ENCODE data around the gene BPI.
"Not testable (repeated sequence)": the region's sequence is repeated elsewhere in the genome, so short reads cannot be mapped to it uniquely, and the experiment has no call there.

The BPI gene

DNA sequence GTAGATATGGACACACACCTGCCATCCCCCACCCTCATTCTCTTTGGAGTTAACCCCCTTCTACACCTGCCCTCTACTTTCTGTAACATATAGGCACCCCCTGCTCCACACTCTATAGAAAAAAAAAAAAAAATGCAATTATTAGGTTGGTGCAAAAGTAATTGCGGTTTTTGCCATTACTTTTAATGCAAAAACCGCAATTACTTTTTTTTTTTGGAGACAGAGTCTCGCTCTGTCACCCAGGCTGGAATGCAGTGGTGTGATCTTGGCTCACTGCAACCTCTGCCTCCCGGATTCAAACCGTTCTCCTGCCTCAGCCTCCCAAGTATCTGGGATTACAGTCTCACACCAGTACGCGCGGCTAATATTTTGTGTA lies 35.6 kb downstream of the BPI start:
- not testable (repeated sequence) for DNase-seq

DNA sequence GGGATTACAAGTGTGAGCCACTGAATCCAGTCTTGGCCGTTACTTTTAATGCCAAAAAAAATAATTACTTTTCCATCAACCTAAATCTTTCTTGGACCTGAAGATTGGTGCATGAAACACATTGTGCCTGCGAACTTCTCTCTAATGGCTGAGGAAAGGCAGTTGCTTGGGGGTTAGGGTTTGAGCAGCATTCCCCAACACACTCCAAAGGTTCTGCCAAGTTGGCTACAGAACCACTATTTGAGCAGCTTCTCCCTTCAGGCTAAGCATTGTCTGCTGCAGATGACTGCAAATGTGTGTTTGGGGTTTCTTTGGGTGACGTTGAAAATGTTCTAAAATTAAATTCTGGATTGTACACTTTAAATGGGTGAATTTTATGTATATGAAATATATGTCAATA lies 36.0 kb downstream of the BPI start:
- DNase-seq, result no peak

DNA sequence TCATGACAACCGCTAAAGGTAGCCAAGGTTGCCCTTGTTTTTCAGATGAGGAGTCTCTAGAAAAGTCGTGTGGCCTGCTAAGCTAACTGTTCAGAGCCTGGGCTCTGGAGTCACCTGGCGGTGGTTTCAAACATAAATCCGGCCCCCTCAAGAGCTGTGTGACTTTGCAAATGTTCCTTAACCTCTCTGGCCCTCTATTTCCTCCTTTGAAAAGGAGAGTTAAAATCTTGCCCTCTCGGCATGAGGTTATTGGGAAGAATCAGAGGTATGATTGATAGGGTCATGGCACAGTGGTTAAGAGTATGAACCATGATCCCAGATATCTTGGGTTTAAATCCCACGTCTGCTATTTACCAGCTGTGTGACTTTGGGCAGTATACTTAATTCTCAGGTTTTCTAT lies 36.7 kb downstream of the BPI start:
- no peak for DNase-seq

DNA sequence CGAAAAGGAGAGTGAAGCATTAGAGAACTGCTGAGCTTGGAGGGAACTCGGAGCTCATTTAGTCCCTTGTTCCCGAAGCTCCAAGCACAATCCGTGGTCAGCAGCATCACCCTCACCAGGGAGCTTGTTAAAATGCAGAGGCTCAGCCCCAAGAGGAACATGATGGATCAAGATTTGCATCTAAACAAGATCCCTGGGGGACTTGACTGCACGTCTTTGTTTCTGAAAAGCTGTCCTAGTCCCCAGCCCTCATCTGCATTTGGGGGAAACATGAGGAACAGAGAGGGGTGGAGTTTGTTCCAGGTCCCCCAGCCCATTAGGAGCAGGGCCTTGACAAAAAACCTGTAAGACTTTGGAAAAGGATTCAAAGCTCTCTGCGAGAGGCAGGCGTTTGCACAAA lies 38.3 kb downstream of the BPI start:
- DNase-seq, result no peak

DNA sequence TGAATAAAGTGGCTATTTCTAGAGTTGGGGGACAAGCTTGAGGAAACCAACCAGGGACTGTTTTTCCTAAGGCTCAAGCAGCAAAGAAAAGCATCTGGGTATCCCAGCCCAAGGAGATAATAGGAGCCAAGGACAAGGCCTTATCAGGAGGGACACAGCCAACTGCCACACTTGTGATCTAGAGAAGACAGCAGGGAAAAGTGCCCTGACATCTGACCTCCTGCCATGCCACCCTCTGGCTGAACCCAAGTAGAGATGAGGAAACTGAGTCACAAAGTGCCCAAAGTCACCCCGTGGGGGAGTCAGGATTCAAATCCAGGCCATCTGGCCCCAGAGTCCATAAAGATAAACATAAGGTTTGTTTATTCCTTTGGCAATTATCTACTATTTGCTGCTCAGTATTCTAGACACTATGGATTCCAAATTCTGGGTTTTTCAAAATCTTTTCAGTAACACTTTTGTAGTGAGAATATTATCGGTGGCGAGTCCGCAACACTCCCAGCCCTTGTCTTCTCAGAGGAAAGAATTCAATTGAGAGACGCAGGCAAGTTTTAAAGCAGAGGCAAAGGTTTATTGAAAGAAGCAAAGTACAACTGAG lies 38.9 kb downstream of the BPI start:
- DNase-seq, result no peak

DNA sequence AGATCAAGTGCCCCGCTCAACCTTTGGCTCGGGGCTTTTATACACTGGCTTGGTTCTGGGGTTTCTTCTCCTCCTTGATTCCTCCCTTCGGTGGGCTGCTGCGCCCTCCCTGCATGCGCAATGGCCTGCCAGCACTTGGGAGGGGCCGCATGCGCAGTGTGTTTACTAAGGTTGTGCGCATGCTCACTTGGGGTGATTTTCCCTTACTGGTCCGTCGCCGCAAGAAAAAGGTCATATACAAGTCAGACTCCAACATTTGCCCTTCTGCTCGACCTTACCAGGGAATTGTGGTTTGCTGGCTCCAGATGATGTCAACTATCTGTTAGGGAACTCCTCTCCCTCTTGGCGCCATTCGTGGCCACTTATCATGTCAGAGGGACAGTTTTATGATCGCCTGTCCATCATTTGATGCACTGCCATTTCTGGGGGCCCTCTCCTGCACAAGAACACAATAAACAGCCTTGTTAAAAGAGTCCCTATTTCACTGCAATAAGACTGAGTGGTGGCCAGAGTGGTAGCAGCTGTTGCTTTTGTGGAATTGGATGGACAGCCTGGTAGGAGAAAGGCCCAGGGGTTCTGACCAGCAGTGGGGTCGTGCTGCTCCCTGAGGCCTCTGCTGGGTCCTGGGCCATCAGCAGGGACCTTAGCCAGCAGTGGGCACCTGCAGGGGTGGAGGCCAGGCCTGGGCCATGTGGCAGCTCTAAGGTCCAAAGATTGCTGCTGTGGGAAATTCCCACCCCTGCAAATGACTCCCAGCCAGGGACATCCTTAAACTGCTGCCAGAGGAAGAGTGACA lies 39.6 kb downstream of the BPI start:
- DNase-seq, result no peak

DNA sequence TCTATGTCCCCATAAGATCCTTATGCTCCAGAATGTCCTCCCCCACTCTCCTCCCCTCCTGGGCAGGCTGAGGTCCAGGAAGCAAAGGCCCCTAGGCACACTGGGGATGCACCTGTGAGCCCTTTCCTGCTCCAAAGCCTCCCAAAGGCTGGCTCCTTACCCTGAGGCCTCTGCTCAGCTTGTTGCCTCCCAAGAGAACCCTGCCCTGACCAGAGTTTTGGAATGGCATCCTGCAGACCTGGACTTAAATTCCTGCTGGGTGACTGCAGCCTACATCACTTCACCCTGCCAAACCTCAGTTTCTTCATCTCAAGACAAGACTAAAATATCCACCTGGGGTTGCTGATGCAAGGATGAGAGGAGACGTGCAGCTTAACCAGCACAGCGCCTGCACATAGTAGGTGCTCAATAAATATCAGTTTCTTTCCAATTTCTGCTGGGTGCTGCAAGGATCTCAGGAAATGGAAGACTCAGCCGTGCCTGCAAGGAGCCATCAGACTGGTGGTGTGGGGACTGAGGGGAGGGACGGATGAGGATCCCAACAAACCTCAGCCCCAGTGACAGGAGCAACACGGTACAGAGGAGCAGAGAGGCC lies 40.2 kb downstream of the BPI start:
- no peak for DNase-seq

DNA sequence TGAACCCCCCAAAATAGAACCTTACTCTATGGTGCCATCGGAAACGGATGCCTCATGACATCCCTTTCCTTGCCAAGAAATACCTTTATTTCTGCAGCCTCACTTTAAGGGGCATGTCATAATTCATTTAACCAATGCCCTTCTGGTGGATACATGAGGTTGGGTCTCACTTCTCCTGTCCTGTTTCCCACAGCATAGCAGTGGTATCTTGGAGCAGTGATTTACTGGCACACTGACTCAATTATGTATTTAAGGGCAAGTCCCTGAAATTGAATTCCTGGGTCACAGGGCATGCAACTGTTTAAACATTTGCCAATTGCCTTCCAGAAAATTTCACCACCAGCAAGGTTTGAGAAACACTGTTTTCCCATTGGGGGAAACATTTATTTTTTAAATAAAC lies 41.7 kb downstream of the BPI start:
- DNase-seq, result no peak

DNA sequence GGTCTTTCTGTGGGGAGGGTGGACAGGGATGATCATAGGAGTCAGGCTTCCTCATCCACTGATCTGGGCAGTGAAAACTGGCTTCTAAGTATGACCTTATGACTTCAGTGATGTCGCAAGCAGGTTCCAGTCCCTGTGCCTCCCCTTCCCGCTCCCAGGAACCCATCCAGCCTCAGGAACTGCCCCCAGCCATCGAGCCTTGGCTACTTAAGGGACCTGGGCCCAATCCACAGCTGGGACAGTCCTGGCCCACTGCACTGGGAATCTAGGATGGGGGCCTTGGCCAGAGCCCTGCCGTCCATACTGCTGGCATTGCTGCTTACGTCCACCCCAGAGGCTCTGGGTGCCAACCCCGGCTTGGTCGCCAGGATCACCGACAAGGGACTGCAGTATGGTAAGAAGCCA lies 42.3 kb downstream of the BPI start, which contains the start of gene LBP:
Gene LBP, plus strand, starts transcription at position 236 of the 405 bp plus-strand sequence. Its CDS starts 35 bp downstream, at position 271.
- no peak for DNase-seq

DNA sequence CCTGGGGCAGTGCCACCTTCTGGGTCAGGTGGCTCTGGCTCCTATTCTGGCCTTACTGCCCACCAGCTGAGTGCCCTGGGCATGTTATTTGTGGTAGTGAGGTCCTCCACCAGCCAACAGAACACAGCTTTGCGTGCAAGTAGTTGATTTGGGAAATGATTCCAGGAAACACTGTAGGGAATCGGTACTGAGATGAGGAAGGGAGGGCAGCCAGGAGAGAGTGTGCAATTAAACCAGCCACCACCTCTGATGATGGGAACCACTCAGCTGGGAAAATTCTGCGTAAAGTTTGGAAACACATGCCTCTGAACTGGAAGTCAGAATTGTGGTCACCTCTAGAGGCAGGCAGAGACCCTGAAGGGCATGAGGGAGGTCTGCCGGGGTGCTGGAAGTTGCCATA lies 42.8 kb downstream of the BPI start:
- DNase-seq, result no peak

DNA sequence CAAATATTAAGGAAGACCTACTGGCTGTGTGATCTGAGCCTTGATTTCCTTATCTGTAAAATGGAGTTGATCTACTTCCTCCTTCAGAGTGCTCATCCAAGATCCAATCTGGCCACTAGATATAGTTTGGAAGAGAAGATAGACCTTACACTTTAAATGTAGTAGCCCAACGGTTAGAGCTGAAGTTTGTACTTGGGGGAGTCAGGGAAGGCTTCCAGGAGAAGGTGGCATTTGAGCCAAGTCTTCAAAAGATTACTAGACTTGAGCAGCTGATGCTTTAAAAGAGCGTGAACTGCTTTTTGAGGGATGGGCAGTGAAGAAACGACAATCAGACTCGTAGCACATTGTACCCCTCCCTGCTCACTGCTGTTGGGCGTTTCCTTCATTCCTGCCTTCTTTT lies 45.9 kb downstream of the BPI start:
- DNase-seq, result no peak

DNA sequence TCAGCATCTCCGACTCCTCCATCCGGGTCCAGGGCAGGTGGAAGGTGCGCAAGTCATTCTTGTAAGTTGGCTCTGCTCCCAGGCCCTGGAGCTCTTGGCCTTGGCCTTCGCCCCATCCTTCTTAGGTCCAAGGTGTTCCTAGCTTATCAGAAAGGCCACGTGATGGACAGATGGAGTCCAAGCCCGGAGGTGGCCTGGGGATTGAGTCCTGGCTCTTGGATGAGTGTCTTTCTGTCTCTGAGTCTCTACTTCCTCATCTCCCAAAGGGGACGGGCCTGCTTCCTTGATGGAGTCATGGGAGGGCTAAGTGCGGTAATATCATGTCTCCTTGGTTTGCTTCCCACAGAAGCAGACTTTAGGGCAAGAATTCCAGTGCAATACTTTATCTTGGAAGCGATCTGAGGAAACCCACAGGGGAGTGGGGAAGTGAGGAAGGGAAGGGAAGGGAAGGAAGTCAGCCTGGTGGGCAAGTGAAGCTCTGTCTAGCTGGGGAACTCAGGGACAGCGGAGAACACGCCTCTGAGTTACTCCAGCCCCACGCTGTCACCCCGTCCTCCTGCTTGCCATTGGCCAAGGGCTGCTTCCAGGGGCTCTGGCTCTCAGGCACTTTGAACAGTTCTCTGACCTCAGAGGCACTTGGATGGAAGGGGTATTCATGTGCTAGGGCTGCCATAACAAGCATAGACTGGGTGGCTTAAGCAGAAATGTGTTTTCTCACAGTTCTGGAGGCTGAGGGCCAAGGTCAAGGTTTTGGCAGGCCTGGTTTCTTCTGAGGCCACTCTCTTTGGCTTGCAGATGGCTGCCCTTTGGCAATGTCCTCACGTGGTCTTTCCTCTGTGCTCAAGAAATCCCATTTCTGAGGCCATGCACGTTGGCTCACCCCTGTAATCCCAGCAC lies 47.2 kb downstream of the BPI start:
- no peak for DNase-seq

DNA sequence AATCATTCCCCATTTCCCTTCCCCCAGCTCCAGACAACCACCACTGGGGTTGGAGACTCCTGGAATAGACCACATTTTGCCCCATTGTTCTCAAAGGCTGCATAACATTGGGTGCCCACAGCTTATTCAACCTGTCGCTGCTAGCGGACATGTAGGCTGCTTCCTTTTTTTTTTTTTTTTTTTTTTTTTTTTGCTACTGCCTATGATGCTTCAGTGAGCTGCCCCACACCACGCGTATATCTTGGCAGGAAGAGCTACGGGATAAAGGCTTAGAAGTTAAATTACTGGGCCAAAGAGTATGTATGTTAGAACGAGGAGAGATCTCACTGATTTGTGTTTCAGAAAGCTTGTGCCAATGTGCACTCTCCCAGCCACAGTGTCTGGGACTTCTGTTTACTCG lies 49.4 kb downstream of the BPI start:
- no peak for DNase-seq

DNA sequence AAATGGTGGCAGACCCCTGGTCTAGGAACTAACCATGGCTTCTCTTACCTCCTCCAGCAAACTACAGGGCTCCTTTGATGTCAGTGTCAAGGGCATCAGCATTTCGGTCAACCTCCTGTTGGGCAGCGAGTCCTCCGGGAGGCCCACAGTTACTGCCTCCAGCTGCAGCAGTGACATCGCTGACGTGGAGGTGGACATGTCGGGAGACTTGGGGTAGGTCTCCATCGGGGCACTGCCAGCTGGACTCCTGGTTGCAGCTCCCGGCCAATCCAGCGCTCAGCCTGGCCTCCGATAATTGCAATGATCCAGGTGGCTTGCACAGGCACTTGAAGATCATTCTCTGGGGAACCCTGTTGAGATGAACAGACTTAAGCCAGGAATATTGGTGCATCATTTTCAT lies 50.3 kb downstream of the BPI start:
- DNase-seq, result no peak

DNA sequence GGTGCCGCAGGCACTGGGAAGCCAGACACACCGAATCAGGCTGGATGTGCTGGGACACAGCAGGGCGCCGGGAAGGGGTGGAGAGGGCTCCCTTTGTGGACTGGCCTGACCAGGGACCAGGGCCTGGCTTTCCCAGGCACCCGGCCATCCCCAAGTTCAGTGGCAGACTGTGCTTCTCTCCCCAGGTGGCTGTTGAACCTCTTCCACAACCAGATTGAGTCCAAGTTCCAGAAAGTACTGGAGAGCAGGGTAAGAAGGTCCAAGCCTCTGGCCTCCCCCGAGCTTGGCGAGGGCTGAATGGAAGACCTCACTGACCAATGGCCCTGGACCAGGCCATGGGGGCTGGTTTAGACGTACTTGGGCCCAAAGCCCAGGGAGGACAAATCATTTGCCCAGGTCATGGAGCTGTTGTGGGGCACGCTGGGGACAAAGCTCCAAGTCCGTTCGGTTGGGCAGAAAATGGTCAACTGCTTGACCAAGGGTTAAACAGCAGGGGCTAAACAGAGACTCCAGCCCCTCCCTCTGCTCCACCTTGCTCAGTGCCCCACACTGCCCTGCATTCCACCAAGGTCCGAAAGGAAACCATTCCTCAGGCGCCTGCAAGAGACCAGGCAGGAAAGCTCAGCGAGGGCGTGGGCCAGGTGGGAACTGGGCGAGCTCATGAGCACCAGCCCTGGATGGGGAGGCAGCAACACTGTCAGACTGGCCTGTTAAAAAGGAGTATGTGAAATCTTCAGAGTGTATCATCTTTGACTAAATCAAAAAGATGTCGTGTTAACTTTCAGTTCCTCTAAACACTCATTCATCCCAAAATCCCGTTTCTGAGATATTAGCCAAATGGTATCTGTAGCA lies 51.4 kb downstream of the BPI start:
- no peak for DNase-seq

DNA sequence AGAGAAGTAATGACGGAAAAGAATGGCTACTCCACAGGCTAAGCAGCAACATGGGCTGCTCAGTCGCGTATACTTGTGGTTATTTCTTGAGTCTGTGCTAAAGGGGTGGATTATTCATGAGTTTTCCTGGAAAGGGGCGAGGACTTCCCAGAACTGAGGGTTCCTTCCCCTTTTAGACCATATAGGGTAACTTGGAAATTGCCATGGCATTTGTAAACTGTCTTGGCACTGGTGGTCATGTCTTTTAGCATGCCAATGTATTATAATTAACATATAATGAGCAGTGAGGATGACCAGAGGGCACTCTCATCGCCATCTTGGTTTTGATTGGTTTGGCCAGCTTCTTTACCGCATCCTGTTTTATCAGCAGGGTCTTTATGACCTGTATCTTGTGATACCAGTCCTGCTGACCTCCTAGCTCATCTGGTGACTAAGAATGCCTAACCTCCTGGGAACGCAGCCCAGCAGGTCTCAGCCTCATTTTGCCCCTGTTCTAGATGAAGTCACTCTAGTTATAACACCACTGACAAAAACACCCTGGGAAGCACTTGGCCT lies 53.8 kb downstream of the BPI start:
- no peak for DNase-seq

DNA sequence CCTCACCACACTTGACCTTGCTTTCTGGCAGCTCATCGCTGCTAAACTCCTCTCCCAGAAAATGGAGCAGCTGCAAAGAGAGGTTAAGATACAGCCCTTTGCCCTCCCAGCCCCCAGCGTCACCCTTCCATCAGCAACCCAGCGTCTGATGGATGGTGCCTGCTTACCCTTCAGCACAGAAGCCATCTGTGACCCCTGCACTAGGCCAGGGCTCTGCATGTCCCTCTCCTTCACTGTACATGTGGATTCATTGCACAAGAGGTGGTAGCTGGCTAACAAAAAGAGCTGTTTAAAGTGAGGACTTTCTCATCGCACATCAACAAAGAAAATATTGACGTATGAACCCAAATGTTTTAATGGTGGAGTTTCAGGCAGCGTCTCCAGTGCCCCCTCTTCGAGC lies 54.6 kb downstream of the BPI start:
- DNase-seq, result no peak

DNA sequence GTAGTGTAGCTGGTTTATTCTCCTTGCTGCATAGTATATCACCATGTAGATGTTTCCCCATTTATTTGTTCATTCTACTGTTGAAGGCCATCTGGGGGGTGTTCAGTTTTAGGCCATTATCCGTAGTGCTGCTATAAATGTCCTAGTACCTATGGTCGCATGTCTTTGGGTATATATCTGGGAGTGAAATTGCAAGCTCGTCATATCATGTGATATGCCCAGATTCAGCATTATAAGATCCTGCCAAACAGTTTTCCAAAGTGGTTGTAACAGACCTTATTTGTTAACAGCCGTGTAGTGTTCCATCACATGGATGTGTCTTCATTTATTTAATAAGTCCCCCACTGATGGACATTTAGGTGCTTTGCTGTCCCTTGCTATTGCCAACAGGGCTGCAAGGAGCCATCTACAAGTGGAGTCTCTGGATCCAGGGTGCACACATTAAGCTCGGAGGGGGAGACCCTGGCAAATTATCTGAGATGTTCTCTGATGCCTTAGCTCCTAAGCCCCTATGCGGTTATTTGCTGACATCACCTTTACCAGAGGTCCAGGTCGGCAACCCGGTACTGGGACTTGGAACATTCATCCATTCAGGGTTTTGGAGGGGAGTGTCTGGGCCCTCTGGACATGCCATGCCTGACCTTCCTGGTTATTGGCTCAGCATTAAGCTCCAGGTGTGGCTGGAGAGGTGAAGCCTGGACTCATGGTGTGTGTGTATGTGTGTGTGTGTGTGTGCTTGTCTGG lies 59.2 kb downstream of the BPI start:
- DNase-seq, result no peak

DNA sequence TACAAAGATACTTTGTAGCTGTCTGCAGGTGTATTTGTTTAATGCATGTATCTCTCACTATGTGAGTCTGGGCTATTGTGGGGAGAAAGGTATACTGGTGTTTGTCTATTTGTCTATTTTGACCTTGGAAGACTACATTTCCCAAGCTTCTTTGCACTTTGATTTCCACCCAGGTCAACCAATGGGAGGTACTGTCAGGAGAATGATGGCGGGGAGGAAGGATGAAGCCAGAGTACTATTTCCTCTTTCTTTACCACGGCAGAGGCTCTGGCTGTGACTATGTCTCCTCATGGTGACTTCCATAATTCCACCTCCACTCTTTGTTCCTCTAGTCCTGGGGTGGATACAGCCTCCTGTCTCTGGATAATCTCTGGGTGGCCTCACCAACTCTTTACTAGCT lies 65.4 kb downstream of the BPI start:
- DNase-seq, result no peak

DNA sequence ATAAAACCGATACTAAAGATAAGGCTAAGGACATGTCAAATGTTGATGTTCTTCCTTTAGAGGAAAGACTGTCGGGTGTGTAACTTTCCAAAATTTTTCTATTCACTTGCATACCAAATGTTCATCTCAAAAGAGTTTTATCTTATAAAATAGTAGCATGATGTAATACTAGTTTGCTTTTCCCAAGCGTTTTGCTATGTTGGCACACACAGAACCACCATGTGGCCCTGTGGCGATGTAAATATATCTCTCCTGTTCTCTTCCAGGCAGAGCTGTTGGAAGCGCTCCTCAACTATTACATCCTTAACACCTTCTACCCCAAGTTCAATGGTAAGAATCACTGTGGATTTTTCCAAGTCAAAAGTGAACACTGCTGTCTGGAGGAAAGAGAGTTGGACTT lies 68.8 kb downstream of the BPI start:
- no peak for DNase-seq

DNA sequence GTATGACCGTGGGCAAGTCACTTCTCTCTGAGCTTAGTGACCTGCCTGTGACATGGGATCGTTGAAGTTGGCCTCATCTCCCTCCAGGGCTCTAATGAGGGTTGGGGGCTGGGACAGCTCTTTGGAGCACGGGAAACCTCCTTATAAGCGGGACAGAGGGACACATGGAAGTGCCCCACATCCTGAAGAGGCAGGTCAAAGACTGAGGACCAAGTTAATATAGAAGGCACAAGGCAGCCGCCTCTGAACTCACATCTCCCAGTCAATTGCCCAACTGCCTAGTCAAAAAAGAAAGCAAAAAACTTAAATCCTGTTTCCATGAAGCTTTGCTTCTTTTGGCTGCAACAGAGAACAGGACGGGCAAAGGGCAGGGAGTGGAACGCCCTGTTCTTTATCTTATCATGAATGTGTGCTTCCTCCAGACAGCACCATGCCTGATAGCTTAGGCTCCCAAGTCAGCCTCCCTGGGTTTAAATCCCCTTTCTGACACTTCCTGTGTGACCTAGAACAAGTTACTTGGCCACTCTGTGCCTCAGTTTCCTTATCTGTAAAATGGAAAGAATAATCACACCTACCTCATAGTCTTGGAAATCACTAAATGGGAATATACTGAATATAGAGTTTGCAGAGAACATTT lies 69.4 kb downstream of the BPI start:
- no peak for DNase-seq
